H1 (cell line): ENCODE results near the gene MYO1D. TPM values are rescaled to one million over a fixed set of nuclear protein-coding genes. Genes with fewer than 3 reads are reported as not detected.

Experiments used
- CTCF ChIA-PET: fragments of 300-600 bp; sonication (Branson Sonifier 250); formaldehyde crosslinking; loops from one replicate; lab custom pipeline; 2021; ENCODE audit not compliant: partially characterized antibody; lab: Charles Lee
- POLR2A ChIA-PET: fragments of 300-600 bp; sonication (Branson Sonifier 250); formaldehyde crosslinking; loops from one replicate; lab custom pipeline; 2021; ENCODE audit warnings: inconsistent platforms; ENCODE audit not compliant: partially characterized antibody; lab: Charles Lee
- DNase-seq, 2 experiments: peaks; one replicate each; pipeline versions ENCODE4 v3.0.0 to v3.0.0-alpha.2; 2010 to 2022; ENCODE audit warnings: low spot score in 2 of 2, low read depth in 1 of 2, mixed read lengths in 1 of 2
- FAIRE-seq: peaks from 2 replicates; lab custom pipeline; 2011; peaks lifted over from hg19 to GRCh38; lab: Jason Lieb, UNC
- H2AFZ ChIP-seq: 2 replicates; pipeline ENCODE4 v1.8.1; 2012; ENCODE audit warnings: low read length, inconsistent platforms
- H2AK5ac ChIP-seq: 2 replicates; pipeline ENCODE4 v1.6.1; 2013; ENCODE audit warnings: low read depth, low read length
- H2BK120ac ChIP-seq: replicated peaks from 2 replicates; pipeline ENCODE3; 2013; ENCODE audit warnings: low read depth, low read length, inconsistent platforms
- H2BK12ac ChIP-seq: 2 replicates; pipeline ENCODE4 v1.6.1; 2013; ENCODE audit warnings: low read depth, low read length
- H2BK15ac ChIP-seq: 2 replicates; pipeline ENCODE4 v1.6.1; 2013; ENCODE audit warnings: low read length
- H2BK20ac ChIP-seq: 2 replicates; pipeline ENCODE4 v1.6.1; 2013; ENCODE audit warnings: low read length
- H2BK5ac ChIP-seq: 2 replicates; pipeline ENCODE4 v1.6.1; 2013; ENCODE audit warnings: low read depth, low read length
- H3K14ac ChIP-seq: 2 replicates; pipeline ENCODE4 v1.6.1; 2013; ENCODE audit warnings: inconsistent platforms; ENCODE audit not compliant: insufficient read length
- H3K18ac ChIP-seq: 2 replicates; pipeline ENCODE4 v1.6.1; 2013; ENCODE audit warnings: low read length; ENCODE audit errors: extremely low read depth
- H3K23ac ChIP-seq: 2 replicates; pipeline ENCODE4 v1.6.1; 2013; ENCODE audit warnings: inconsistent platforms; ENCODE audit not compliant: insufficient read length
- H3K23me2 ChIP-seq: 2 replicates; pipeline ENCODE4 v1.6.1; 2013; ENCODE audit warnings: low read depth, low read length
- H3K27ac ChIP-seq: 2 replicates; pipeline ENCODE4 v1.6.1; 2011; ENCODE audit warnings: low read depth, low read length, inconsistent platforms
- H3K27me3 ChIP-seq, 4 experiments: replicated peaks in 1 of 4; 1 replicate in 1 of 4; 2 replicates in 3 of 4; pipeline versions ENCODE4 v1.6.1 to v1.8.1; 2011 to 2013; ENCODE audit warnings: low read length in 3 of 4, mild to moderate bottlenecking in 3 of 4, inconsistent platforms in 2 of 4, mixed read lengths in 2 of 4, moderate library complexity in 1 of 4; ENCODE audit not compliant: control insufficient read depth in 3 of 4, insufficient read depth in 3 of 4; ENCODE audit errors: extremely low read depth in 1 of 4
- H3K36me3 ChIP-seq, 4 experiments: 2 replicates each; pipeline versions ENCODE4 v1.6.1 to v1.8.1; 2011 to 2013; ENCODE audit warnings: mild to moderate bottlenecking in 4 of 4, low read length in 3 of 4, moderate library complexity in 2 of 4, control low read depth in 1 of 4, inconsistent platforms in 1 of 4; ENCODE audit not compliant: insufficient read depth in 4 of 4, control insufficient read depth in 2 of 4
- H3K4ac ChIP-seq: replicated peaks from 2 replicates; pipeline ENCODE3; 2013; ENCODE audit warnings: low read length, low read depth, mixed read lengths, inconsistent platforms; ENCODE audit not compliant: insufficient read length
- H3K4me1 ChIP-seq, 4 experiments: replicated peaks in 1 of 4; 1 replicate in 1 of 4; 2 replicates in 3 of 4; pipeline versions ENCODE4 v1.6.1 to v1.8.1; 2011 to 2013; ENCODE audit warnings: low read length in 3 of 4, inconsistent platforms in 2 of 4, mixed read lengths in 1 of 4; ENCODE audit not compliant: insufficient read depth in 4 of 4, control insufficient read depth in 3 of 4
- H3K4me2 ChIP-seq, 2 experiments: 2 replicates each; pipeline versions ENCODE4 v1.6.1 to v1.8.1; 2011 to 2013; ENCODE audit warnings: low read depth in 2 of 2, low read length in 2 of 2, control low read depth in 1 of 2, inconsistent platforms in 1 of 2, mild to moderate bottlenecking in 1 of 2; ENCODE audit not compliant: insufficient read depth in 1 of 2
- H3K4me3 ChIP-seq, 4 experiments: fragments of 200-600, 300-600 bp in 1 of 4; sonication (generic), shearing (Covaris generic), sonication (Bioruptor Twin) in 1 of 4; 2 replicates each; pipeline versions ENCODE4 v1.5.1 to v1.8.1; 2011 to 2016; ENCODE audit warnings: low read length in 4 of 4, low read depth in 3 of 4, control low read depth in 2 of 4, inconsistent platforms in 2 of 4, mild to moderate bottlenecking in 2 of 4, mixed read lengths in 1 of 4, moderate library complexity in 1 of 4; ENCODE audit not compliant: insufficient read depth in 2 of 4; ENCODE audit errors: extremely low read depth in 1 of 4
- H3K56ac ChIP-seq: replicated peaks from 2 replicates; pipeline ENCODE3; 2013; ENCODE audit warnings: low read depth, mild to moderate bottlenecking, mixed read lengths, low read length, inconsistent platforms; ENCODE audit not compliant: insufficient read length
- H3K79me1 ChIP-seq: 2 replicates; pipeline ENCODE4 v1.6.1; 2013; ENCODE audit warnings: low read depth, low read length, control low read depth
- H3K79me2 ChIP-seq, 2 experiments: 2 replicates each; pipeline versions ENCODE4 v1.6.1 to v1.8.1; 2012 to 2013; ENCODE audit warnings: low read length in 2 of 2, mild to moderate bottlenecking in 2 of 2, inconsistent platforms in 1 of 2; ENCODE audit not compliant: insufficient read depth in 2 of 2, control insufficient read depth in 1 of 2
- H3K9ac ChIP-seq, 4 experiments: replicated peaks in 1 of 4; 1 replicate in 1 of 4; 2 replicates in 3 of 4; pipeline versions ENCODE4 v1.6.1 to v1.8.1; 2011 to 2013; ENCODE audit warnings: low read depth in 3 of 4, low read length in 3 of 4, control low read depth in 2 of 4, mild to moderate bottlenecking in 2 of 4, moderate library complexity in 2 of 4, inconsistent platforms in 1 of 4; ENCODE audit errors: extremely low read depth in 1 of 4
- H3K9me3 ChIP-seq, 2 experiments: 2 replicates each; pipeline versions ENCODE4 v1.6.1 to v1.8.1; 2012 to 2013; ENCODE audit warnings: mild to moderate bottlenecking in 2 of 2, moderate library complexity in 2 of 2, control low read depth in 1 of 2, inconsistent platforms in 1 of 2, low read depth in 1 of 2, low read length in 1 of 2, mixed read lengths in 1 of 2; ENCODE audit not compliant: insufficient read depth in 2 of 2
- H4K20me1 ChIP-seq, 2 experiments: replicated peaks in 1 of 2; 2 replicates each; pipeline versions ENCODE3 to v1.8.1; 2011 to 2013; ENCODE audit warnings: inconsistent platforms in 2 of 2, low read length in 2 of 2, mild to moderate bottlenecking in 1 of 2; ENCODE audit not compliant: insufficient read depth in 2 of 2, control insufficient read depth in 1 of 2
- H4K5ac ChIP-seq: 2 replicates; pipeline ENCODE4 v1.6.1; 2013; ENCODE audit warnings: low read length, low read depth, mixed read lengths, inconsistent platforms; ENCODE audit not compliant: insufficient read length
- H4K8ac ChIP-seq: 2 replicates; pipeline ENCODE4 v1.8.0; 2013; ENCODE audit warnings: mild to moderate bottlenecking, moderate library complexity, low read length, inconsistent platforms; ENCODE audit not compliant: insufficient read depth; ENCODE audit errors: extremely low read depth
- H4K91ac ChIP-seq: replicated peaks from 2 replicates; pipeline ENCODE3; 2013; ENCODE audit warnings: low read length, mixed read lengths, inconsistent platforms; ENCODE audit not compliant: insufficient read length
- ASH2L ChIP-seq: fragments of 200-600, 300-600 bp; sonication (generic); IDR thresholded peaks from one replicate; pipeline ENCODE4 v1.7.1; 2017; ENCODE audit warnings: low read length
- POLR2A ChIP-seq, 2 experiments: IDR thresholded peaks; 1 replicate in 1 of 2; 2 replicates in 1 of 2; pipeline ENCODE4 v1.6.1; 2011; ENCODE audit warnings: low read depth in 2 of 2, low read length in 2 of 2, mild to moderate bottlenecking in 2 of 2; ENCODE audit errors: control extremely low read depth in 1 of 2
- SIX5 ChIP-seq: IDR thresholded peaks from 2 replicates; pipeline ENCODE4 v1.6.1; 2011; ENCODE audit warnings: mild to moderate bottlenecking, low read depth, low read length
- TEAD4 ChIP-seq: IDR thresholded peaks from 2 replicates; pipeline ENCODE4 v1.6.1; 2012; ENCODE audit warnings: low read depth, low read length, inconsistent platforms, mixed read lengths
- WGBS, 2 experiments: shearing (Covaris generic) in 1 of 2; methylation state at CpG; one replicate each; pipeline versions ENCODE4 v1.1.6 to v1.1.7; 2013 to 2015; ENCODE audit warnings: low lambda C conversion rate in 2 of 2, mixed read lengths in 2 of 2, inconsistent platforms in 1 of 2, low coverage in 1 of 2, missing lambda C conversion rate in 1 of 2; ENCODE audit not compliant: insufficient replicate concordance in 2 of 2, insufficient coverage in 1 of 2, insufficient read length in 1 of 2; ENCODE audit errors: extremely low coverage in 1 of 2, missing lambda C conversion rate in 1 of 2; 5-methylcytosine and 5-hydroxymethylcytosine counted together
- polyA plus RNA-seq, 7 experiments: library from polyadenylated mRNA; depleted of rRNA in 3 of 7; stranded (reverse) in 5 of 7; unstranded in 2 of 7; fragments of >200 nt in 5 of 7; fragments of 200-250 nt in 2 of 7; gene quantifications; 1 replicate in 5 of 7; 2 replicates in 1 of 7; 4 replicates in 1 of 7; pipeline versions ENCODE4 v1.2.1 to v1.2.3, GENCODE V29; 2011 to 2013; ENCODE audit warnings: missing spikeins in 2 of 7, mixed read lengths in 2 of 7
- total RNA-seq: library from RNA; stranded (reverse); fragmentation: NEBNext Ultra II Directional; extraction: Animal tissue kit (Norgen Biotek cat#: 25700); gene quantifications from 2 replicates; pipeline ENCODE4 v1.2.1, GENCODE V29; 2021

MYO1D gene
- total and polyA plus RNA-seq, 2 of the 8 experiments (the other 6 are each of a cell fraction or from before 2014, with no cell fraction given): 6.5 to 25.4 TPM

GRCh38 chr17:32870027-32870670 lies 6.8 kb downstream of the MYO1D start:
- Histone ChIP-seq H4K20me1 (peaks cover 0 to 6% of the 10 kb centered on the region in 2 experiments), H3K56ac (no peak overlapping the region), H4K8ac (no peak overlapping the region), H4K91ac (no peak overlapping the region), H3K23ac (no peak overlapping the region), H2BK120ac (no peak overlapping the region), H3K4me3 (no peak overlapping the region), H2BK15ac (no peak overlapping the region), H2BK12ac (no peak overlapping the region), H3K14ac (no peak overlapping the region), H3K4me1 (no peaks in the 10 kb centered on the region), H3K79me2 (peaks cover 0 to 46% of the 10 kb centered on the region in 2 experiments; a peak in 3 of 4 replicates), H2AK5ac (no peak overlapping the region), H2BK20ac (no peak overlapping the region), H4K5ac (no peak overlapping the region), H3K79me1 (peaks cover 16% of the 10 kb centered on the region; the same call in 1 of the 2 replicates), H3K36me3 (no peaks in the 10 kb centered on the region), H3K4ac (no peak overlapping the region), H3K27ac (no peak overlapping the region), H3K9me3 (no peaks in the 10 kb centered on the region), H3K18ac (no peak overlapping the region), H3K9ac (no peak overlapping the region), H2BK5ac (no peak overlapping the region), H3K23me2 (no peaks in the 10 kb centered on the region), H3K4me2 (no peak overlapping the region), H2AFZ (no peak overlapping the region), H3K27me3 (no peaks in the 10 kb centered on the region)
- ChIA-PET POLR2A (interaction anchor here (1.0 kb wide), 1 partner anchor 10 kb away, joined by 3 read pairs; no protein-coding TSS in a partner anchor), CTCF (interaction anchor here (0.6 to 1.8 kb wide), 5 partner anchors 25 to 212 kb away, joined by 3 to 7 read pairs (median 3); no protein-coding TSS in a partner anchor)
- DNase-seq: no peak
- no peak for FAIRE-seq
- 87% methylated on average over 3 of the region's 3 CpGs; no CpG with 5 or more reads in 1 of the 2 experiments for WGBS, 2 experiments
- TF ChIP-seq ASH2L (no peak), POLR2A (IDR thresholded peaks at IDR 0.05; ENCODE audit: control extremely low read depth in 1 of 2, low read depth in 2 of 2, low read length in 2 of 2) (no peak), TEAD4 (no peak), SIX5 (no peak)
